Measurements from ENCODE around the gene CFAP69.
A peak's percentile ranks its signal among the peaks of the same experiment; 100 is the strongest.

The CFAP69 gene

DNA sequence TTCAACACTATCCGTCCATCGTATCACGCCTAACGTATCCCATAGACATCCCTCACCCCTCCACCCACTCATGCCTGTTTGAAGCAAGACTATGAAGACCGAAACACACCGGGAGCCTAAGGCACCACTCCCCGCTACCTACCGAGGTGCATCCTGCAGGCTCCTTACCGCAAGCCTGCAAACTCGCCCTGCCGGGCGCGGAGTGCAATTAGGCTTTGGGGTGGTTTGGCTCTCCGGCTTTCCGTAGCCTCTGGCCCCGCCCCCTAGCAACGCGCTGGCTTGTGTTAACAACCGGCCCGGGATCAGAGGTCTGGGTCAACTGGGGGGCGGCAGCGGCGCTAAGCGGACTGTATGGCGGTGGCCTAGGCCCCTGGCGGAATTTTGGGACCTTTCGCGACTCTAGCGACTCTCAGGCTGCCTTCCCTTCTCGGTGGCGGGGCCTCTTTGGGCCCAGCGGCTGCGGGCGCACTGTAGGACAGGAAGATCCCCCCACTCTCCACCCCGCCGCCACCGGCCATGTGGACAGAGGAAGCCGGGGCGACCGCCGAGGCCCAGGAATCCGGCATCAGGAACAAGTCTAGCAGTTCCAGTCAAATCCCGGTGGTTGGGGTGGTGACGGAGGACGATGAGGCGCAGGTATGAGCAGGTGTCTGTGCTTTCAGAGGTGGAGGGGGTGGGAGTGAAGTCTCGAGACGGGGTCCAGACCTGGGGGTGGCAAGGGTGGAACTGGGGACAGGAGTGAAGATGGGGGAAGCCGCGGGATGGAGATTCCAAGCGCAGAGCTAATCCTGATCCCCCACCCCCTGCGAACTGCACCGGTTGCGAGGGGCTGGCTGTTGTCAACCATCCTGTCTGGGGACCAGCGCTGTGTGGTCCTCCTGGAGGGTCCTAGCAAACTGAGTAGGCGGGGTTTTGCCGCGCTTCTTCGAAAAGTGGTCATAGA is at the start of gene CFAP69:
Gene CFAP69 (plus strand): TSS at position 266 of the 943 bp plus-strand sequence. CDS start 251 bp downstream, at position 517.
- DNase-seq, result peak; percentile 74

DNA sequence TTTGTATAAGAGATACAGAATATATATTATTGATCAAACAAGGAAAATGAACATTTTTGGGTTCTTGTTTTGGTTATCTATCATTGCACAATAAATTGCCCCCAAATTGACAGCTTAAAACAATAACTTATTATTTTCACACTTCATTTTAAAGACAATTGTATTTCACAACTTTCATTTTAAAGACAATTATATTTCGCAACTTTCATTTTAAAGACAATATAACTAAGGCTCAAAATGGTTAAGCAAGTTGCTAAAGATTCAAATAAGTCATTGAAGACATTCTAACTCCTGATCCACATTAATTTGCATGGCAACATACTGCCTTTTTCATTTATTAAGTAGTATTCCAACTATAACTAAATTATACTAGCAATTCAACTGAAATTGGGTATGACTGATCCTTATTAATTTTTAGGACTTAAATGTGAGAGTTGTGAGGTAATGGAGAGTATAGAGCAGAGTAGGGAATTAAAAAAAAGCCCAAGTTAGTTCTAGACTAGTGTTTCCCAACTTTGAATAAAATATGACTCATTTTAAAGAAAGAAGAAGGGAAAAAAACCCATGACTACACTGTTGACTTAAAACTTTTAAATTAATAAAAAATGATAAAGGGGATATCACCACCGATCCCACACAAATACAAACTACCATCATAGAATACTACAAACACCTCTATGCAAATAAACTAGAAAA is 43.3 kb upstream of the CFAP69 start:
- DNase-seq, result no peak

- no peak for DNase-seq
Measured at GRCh38 chr7:90207956-90208355, 37.0 kb upstream of the CFAP69 start.

GRCh38 chr7:90209776-90210175 is 35.2 kb upstream of the CFAP69 start:
- DNase-seq, result no peak

- no peak for DNase-seq
Measured at GRCh38 chr7:90210475-90210874, 34.5 kb upstream of the CFAP69 start.

- DNase-seq, result no peak
Measured at GRCh38 chr7:90210981-90211380, 34.0 kb upstream of the CFAP69 start.

DNA sequence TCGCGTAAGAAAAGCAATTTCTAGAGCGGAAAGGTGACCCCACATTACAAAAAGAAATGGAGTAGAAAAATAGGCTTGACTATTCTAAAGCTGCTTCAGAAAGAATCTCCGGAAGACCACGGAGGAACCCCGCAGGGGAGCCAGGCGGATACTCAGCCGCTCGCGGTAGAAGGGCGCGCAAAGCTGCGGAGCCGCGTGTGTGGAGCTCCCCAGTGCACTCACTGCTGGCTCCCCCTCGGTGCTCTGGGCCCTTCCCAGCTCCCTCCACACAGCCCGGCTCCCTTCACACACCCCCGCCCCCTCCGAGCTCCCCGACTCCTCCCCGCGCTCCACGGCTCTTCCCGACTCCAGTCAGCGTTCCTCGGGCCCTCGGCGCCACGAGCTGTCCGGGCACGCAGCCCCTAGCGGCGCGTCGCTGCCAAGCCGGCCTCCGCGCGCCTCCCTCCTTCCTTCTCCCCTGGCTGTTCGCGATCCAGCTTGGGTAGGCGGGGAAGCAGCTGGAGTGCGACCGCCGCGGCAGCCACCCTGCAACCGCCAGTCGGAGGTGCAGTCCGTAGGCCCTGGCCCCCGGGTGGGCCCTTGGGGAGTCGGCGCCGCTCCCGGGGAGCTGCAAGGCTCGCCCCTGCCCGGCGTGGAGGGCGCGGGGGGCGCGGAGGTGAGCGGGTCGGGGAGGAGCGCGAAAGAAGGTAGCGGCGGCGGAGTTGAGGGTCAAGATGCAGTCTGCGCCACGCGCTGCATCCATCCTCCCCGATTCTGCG is 33.4 kb upstream of the CFAP69 start, which contains the start of gene STEAP2:
Gene STEAP2 (plus strand): TSS at position 350 of the 758 bp plus-strand sequence. CDS start 13,343 bp downstream, outside the sequence.
- DNase-seq, result peak; percentile 86

DNA sequence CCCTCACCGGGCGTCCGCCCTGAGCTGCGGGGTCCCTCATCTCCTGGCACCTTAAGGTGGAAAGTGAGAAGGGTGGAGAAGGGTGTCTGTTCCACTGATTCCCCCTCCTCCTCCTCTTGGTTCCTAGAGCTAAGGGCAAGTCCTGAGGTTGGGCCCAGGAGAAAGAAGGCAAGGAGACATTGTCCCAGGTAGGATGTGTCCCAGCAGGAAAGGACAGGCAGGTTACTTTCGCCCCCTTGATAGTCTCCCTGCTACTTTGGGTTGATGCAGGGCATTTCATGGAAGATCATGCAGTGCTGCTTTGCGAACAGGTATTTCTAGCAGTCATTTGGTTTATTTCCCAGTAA is 32.9 kb upstream of the CFAP69 start:
- no peak for DNase-seq

GRCh38 chr7:90213521-90213920 is 31.5 kb upstream of the CFAP69 start:
- no peak for DNase-seq

DNA sequence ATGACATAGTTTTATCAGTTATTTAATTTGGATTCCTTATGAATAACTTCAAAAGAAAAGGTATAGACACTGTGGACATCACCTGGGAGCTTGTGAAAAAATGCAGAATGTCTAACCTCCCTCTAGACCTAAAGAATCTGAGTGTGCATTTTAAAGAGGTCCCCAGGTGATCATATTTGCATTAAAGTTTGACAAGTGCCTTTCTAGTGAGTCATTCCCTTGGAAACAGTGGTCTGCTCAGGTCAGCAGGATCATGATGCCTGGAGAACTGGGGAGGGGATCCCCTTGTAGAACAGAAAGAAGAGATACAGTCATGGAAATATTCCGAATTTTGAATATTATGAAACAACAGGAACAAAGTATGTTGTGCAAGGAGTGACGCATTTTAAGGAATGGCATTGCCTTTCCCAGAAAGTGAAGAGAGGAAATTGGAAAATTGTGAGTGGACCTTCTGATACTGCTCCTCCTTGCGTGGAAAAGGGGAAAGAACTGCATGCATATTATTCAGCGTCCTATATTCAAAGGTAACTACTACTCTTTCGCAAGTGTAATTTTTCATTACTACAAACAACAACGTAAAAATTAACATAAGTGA is 28.8 kb upstream of the CFAP69 start:
- DNase-seq, result no peak

- DNase-seq, result no peak
Measured at GRCh38 chr7:90216771-90217170, 28.2 kb upstream of the CFAP69 start.

DNA sequence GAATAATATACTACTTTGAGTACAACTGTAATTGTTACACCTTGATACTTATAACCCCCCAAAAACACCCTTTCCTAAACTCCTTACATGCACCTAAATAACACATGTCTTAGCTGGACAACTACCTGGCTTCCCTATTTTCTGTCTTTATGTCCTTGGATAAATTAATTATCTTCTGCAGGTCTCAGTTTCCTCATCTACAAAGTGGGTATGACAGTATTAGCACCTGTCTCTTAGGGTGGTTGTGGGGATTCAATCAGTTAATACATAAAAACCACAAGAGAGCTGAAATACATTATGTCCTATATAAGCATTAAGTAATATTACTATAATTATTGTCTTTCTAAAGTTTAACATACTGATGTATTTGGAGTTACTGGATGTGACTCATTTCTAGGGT is 22.6 kb upstream of the CFAP69 start:
- no peak for DNase-seq

DNA sequence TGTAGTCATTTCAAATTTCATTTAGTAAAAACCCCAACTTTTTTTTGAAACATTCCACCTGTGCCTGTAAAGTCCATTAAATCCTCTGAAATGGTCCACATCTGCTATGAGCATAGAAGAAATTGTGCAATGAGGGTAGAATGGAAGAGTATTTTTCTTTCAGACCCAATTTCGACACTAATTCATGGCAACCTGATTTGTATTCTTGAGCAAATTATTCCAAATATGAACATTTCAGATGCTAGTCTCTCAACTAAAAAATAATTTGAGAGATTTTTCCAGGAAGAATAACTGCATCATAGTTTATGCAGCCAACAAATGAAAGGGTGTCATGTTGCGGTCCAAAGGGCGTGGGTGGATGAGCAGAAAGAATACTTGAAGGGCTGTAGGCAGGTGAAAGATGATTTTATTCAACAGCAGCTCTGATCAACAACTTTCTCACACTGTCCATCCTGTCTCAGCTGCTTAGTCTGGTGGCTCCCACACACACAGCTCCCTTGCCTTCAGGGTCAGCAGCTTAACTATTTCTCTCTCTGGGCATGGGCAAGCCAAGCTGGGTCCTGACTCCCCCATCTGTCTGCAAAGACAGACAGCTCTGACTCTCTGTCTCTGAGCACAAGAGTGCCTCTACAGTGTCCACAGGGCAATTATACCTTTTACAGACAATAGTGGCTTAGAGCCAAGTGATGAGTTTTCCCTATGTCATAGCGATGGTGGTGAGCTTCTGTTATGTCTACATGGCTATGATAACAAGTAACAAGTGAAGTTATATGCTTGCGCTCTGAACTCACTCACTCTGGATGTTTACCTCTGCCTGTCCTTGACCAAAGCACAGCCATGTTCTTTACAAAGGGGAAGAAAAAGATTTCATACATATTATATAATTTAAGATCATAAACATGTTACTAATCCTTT is 21.9 kb upstream of the CFAP69 start:
- peak; percentile 32 for DNase-seq

DNA sequence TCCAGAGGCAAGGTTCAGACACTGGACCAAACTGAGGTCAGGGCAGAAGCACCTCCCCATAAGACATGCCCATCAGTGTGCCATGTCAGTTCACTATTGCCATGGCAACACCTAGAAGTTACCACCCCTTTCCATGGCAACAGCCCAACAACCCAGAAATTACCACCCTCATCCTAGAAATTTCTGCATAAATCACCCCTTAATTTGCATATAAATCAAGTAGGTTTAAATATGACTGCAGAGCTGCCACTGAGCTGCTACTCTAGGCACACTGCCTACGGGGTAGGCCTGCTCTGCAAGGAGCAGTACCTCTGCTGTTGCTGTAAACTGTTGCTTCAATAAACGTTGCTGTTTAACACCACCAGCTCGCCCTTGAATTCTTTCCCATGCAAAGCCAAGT is 20.8 kb upstream of the CFAP69 start:
- no peak for DNase-seq

DNA sequence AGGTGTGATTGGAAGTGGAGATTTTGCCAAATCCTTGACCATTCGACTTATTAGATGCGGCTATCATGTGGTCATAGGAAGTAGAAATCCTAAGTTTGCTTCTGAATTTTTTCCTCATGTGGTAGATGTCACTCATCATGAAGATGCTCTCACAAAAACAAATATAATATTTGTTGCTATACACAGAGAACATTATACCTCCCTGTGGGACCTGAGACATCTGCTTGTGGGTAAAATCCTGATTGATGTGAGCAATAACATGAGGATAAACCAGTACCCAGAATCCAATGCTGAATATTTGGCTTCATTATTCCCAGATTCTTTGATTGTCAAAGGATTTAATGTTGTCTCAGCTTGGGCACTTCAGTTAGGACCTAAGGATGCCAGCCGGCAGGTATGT is 19.8 kb upstream of the CFAP69 start:
- DNase-seq, result no peak

GRCh38 chr7:90225601-90226000 is 19.4 kb upstream of the CFAP69 start:
- DNase-seq, result no peak

GRCh38 chr7:90227259-90227658 is 17.7 kb upstream of the CFAP69 start:
- no peak for DNase-seq

GRCh38 chr7:90229682-90230081 is 15.3 kb upstream of the CFAP69 start:
- no peak for DNase-seq

- no peak for DNase-seq
Measured at GRCh38 chr7:90230834-90231233, 14.1 kb upstream of the CFAP69 start.

DNA sequence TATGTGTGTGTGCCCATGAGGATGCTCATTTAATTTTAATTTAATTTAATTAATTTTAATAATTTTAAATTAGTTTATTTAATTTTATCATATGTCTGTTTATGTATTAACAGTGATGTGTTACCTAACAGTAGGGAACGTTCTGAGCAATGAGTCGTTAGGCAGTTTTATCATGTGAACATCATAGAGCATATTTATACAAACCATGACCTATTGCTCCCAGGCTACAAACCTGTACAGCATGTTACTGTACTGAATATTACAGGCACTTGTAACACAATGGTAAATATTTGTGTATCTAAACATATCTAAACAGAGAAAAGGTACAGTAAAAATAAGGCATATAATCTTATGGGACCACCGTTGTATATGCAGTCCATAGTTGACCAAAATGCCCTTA is 13.7 kb upstream of the CFAP69 start:
- no peak for DNase-seq

DNA sequence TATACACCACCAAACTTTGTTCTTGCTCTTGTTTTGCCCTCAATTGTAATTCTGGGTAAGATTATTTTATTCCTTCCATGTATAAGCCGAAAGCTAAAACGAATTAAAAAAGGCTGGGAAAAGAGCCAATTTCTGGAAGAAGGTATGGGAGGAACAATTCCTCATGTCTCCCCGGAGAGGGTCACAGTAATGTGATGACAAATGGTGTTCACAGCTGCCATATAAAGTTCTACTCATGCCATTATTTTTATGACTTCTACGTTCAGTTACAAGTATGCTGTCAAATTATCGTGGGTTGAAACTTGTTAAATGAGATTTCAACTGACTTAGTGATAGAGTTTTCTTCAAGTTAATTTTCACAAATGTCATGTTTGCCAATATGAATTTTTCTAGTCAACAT is 12.5 kb upstream of the CFAP69 start:
- DNase-seq, result no peak

DNA sequence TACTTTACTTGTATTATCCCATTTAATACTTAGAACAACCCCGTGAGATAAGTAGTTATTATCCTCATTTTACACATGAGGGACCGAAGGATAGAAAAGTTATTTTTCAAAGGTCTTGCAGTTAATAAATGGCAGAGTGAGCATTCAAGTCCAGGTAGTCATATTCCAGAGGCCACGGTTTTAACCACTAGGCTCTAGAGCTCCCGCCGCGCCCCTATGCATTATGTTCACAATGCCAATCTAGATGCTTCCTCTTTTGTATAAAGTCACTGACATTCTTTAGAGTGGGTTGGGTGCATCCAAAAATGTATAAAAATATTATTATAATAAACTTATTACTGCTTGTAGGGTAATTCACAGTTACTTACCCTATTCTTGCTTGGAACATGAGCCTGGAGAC is 11.4 kb upstream of the CFAP69 start:
- no peak for DNase-seq
